Measurements from ENCODE around the gene ARHGAP31.

GRCh38 chr3:119456469-119456868, 162.3 kb downstream of the ARHGAP31 start:
- TF ChIP-seq POLR2A (IDR thresholded peaks at IDR 0.05) (no peak), CTCF (IDR thresholded peaks at IDR 0.05) (no peak)
